Measurements from ENCODE around the gene ACTL9.

ACTL9 gene

GRCh38 chr19:8684001-8684902 is 14.3 kb downstream of the ACTL9 start:
- DNase-seq = no peak

- no peak for DNase-seq
These were observed 15.7 kb downstream of the ACTL9 start for GRCh38 chr19:8682931-8683330.

GRCh38 chr19:8682472-8682871 is 16.1 kb downstream of the ACTL9 start:
- no peak for DNase-seq

GRCh38 chr19:8681345-8682029 is 17.1 kb downstream of the ACTL9 start:
- DNase-seq = no peak

- DNase-seq = no peak
These were observed 17.8 kb downstream of the ACTL9 start for GRCh38 chr19:8680676-8681344.

GRCh38 chr19:8678244-8678807 is 20.3 kb downstream of the ACTL9 start:
- DNase-seq = no peak

GRCh38 chr19:8675066-8675465 is 23.5 kb downstream of the ACTL9 start:
- DNase-seq = no peak

- DNase-seq = no peak
These were observed 25.2 kb downstream of the ACTL9 start for GRCh38 chr19:8673276-8673891.

- no peak for DNase-seq
These were observed 31.7 kb downstream of the ACTL9 start for GRCh38 chr19:8666814-8667405.

- DNase-seq = no peak
These were observed 33.0 kb downstream of the ACTL9 start for GRCh38 chr19:8665468-8666213.

GRCh38 chr19:8664671-8665057 is 33.9 kb downstream of the ACTL9 start:
- no peak for DNase-seq

- DNase-seq = peak; percentile 29
These were observed 34.5 kb downstream of the ACTL9 start for GRCh38 chr19:8663920-8664670.

- DNase-seq = no peak
These were observed 36.3 kb downstream of the ACTL9 start for GRCh38 chr19:8662263-8662662.

GRCh38 chr19:8659905-8660304 is 38.7 kb downstream of the ACTL9 start:
- no peak for DNase-seq

GRCh38 chr19:8657869-8658268 is 40.7 kb downstream of the ACTL9 start:
- DNase-seq = no peak

GRCh38 chr19:8655340-8655709 is 43.3 kb downstream of the ACTL9 start:
- peak; percentile 29 for DNase-seq

- peak; percentile 72 for DNase-seq
These were observed 43.8 kb downstream of the ACTL9 start for GRCh38 chr19:8654591-8655339.

- DNase-seq = no peak
These were observed 50.4 kb downstream of the ACTL9 start for GRCh38 chr19:8648240-8648639.
